ENCODE results near the gene UMODL1.
"Not testable (repeated sequence)": the region's sequence is repeated elsewhere in the genome, so short reads cannot be mapped to it uniquely, and the experiment has no call there.

The UMODL1 gene

DNA sequence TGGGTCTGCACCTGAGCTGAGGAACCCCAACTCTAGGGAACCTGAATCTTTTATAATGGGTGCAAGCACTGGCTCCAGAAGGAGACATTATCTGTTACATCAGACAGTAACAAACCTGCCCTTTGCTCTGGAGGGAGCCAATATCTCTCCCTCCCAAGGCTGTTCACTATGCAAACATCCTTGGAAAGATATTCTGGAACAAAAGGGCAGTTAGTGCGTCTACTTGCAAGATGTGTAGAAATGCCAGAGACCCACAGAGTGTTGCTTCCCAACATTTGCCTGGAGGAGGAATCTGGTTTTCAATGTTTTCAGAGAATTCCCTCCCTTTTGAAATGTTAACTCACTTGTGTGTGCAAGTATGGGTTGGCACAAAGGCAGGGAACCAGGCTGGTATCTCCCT is 31.9 kb downstream of the UMODL1 start:
- no peak for DNase-seq

DNA sequence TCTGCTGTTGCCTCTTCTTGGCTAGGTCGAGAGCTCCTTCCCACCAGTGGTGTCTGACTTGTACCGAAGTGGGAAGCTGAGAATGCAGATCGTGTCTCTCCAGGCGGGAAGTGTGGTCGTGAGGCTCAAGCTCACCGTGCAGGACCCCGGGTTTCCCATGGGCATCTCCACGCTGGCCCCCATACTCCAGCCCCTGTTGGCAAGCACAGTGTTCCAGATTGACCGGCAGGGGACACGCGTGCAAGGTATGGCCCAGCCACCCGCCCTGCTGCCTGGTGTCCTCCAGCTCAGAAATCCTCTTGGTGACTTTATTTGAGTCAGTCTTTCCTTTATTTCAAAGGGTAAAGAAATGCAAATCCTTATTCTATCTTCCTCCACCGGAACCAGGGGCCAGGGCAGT is 32.7 kb downstream of the UMODL1 start:
- DNase-seq, result no peak

DNA sequence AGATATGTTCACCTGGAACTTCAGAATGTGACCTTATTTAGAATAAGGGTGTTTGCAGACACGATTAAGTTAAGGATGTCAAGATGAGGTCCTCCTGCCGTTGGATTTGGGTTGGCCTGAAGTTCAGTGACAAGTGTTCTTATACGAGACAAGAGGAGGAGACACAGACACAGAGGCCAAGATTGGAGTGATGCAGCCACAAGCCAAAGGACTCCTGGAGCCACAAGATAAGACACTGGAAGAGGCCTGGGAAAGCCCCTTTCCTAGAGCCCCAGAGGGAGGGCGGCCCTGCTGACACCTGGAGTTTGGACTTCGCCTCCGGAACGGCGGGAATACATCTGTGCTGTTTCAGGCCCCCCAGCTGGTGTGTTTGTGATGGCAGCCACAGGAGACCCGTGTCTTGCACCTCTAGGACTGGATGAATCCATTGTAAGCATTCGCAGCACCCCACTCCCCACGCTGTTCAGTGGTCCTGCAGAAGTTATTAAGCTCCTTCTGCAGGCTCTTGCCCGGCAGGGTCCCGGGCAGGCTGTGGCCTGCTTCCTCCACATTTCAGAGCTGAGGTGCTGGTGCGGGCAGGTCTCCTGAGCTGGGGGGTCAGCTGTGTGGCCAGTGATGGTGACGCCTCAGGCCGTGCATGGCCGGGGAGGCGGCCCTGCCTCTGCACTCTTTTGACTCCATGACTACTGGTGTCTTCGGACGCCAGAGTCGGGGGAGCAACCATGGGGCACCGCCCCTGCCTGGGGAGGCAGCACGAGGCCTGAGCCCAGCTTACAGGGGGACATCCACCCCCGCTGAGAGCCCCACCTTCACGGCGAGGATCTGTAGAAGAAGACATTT is 34.6 kb downstream of the UMODL1 start:
- no peak for DNase-seq

DNA sequence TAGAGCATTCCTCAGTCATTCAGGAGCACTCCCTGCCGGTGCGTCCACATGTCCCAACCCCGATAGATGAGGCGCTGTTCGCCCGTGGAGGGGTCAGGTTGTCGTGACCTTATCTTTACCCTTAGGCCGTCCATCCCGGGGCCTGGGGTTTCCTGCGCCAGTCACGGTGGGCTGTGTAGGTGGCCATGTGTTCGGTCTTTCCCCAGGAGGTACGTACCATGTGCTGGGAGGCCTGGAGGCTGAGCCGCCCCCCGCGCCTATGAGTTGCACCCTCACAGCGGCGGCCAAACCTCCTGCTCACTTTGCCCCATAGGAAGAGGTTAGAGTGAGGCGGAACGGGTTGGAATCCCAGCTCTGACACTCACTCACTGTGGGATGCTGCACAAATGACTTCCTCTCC is 35.3 kb downstream of the UMODL1 start:
- no peak for DNase-seq

DNA sequence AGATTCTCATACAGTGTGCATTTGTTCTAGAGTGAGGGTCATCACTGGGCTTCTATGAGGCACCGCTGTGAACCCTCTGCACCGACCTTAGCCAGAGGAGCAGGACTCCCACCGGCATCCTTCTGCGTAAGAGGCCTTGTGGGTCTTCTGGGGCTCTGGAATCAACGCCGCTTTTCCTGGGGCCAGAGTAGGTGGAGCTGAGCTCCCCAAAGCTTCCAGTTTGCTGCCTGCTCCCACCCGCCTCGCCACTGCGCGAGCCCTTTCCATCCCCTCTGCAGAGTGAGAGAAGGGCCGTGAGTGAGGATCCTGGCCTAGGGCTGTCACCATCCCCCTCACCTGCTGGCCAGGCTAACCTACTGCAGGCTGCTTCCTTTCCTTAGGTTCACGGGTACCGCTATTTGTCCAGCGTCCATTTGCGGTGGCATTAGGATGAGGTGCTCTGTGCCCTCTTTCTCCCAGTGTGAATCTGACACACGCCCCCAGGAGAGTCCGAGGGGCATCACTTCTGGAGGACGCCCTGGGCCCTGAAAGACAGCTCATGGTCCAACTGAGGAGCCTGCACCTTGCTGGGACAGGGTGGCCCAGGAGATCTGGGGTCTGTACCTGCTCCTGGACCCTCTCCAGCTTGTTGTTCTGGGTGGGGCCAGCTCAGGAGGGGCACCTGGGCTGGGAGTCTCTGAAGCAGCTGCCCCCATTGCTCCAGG is 36.2 kb downstream of the UMODL1 start:
- no peak for DNase-seq

DNA sequence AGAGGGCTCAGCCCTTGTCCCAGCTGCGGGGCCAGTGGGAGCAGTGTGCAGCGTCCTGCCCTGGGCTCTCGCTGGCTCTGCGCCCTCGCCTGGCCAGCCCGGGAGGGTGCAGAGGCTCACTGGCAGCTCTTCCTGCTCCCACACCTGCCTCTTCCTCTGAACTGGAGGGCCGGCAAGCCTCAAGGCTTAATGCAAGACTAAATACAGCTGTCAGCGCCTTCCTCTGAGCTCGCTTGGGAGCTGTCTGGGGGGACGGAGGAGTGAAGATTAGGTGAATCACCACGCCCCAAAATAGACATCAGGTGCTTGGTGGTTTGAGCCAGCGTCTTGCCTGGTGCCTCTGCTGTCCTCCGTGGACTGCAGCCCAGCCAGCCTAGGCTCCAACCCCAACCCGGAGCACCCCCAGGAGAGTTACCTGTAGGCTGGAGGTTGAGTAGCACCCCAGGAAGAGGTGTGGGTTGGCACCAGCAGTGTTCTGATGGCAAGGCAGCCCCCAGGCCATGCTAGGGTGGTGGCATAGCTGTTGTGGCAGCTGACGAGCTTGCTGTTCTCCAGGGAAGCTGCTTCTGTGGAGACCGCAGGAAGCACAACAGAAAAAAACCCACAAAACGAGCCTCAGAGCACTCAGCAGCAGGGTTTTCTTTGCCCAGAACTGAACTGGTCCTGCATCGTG is 36.9 kb downstream of the UMODL1 start:
- peak; percentile 76 to 88 (median 86) for DNase-seq

DNA sequence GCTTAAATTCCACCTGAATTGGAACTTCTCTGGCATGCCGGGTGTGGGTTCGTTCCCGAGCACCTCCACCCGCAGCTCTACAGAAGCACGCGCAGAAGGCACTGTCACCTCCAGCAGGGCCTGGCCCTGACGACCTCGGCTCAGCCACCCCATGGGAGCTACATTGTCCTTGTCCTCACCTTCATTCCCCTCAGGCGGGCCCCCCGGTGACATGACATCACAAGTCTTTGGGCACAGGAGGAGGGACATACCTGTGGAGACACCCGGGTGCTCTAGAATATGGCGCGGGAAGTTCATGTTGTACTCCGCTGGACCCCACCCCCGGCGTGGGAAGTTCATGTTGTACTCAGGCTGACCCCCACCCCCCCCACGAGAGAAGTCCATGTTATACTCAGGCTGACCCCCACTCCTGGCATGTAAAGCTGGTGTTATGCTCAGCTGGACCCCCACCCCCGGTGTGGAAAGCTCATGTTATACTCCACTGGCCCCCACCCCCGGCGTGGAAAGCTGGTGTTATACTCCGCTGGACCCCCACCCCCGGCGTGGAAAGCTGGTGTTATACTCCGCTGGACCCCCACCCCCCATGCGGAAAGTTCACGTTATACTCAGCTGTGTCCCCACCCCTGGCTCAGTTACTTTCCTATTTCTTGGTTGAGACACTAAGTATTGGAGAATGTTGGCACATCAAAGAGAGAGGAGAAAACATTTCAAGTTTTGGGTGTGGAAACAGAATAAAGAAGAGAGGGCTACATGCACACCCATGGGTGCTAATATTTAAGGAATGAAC is 37.6 kb downstream of the UMODL1 start:
- DNase-seq, result no peak

DNA sequence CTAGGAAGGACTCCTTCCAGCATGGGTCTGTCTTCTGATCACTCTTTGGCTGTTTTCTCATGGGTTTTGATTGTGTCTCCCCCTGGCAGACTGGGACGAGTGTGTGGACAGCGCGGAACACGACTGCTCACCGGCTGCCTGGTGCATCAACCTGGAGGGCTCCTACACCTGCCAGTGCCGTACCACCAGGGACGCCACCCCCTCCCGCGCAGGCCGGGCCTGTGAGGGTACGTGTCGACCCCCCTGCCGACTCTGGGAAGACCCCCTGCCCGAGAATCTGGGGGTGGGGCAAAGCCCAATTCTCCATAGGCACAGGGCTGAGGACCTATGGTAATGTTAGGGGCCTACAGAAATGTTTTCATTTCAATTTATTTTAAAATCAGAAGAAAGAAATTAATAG is 38.4 kb downstream of the UMODL1 start:
- DNase-seq, result no peak

DNA sequence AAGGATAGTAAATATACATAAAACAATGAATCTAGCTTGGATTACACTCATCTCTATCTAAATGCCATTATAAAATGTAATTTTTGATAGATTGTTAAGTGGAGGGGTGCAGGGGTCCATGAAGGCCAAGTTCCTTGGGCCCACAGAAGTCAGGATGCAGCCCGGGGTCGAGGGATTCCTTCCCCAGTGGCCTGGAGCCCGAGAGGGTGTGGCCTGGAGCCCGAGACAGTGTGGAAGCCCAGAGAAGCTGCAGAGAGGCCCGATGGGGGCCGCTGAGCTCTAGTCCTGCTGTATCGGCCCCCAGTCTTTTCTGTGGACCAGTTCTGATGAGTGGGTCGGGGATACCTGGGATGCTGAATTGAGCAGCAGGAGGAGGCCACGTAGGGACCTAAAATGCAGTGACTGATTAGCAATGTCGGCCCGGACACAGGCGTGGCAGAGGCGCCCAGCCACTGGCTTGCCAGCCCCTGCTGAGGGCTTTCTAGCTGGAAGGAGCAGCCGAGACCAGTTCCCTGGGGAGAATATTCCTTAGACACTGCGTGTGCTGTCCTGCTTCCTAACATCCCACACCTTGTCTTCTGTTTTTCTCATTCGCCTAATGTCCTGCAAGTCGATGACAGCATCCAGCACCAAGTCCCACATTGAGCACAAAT is 38.9 kb downstream of the UMODL1 start:
- DNase-seq, result no peak

DNA sequence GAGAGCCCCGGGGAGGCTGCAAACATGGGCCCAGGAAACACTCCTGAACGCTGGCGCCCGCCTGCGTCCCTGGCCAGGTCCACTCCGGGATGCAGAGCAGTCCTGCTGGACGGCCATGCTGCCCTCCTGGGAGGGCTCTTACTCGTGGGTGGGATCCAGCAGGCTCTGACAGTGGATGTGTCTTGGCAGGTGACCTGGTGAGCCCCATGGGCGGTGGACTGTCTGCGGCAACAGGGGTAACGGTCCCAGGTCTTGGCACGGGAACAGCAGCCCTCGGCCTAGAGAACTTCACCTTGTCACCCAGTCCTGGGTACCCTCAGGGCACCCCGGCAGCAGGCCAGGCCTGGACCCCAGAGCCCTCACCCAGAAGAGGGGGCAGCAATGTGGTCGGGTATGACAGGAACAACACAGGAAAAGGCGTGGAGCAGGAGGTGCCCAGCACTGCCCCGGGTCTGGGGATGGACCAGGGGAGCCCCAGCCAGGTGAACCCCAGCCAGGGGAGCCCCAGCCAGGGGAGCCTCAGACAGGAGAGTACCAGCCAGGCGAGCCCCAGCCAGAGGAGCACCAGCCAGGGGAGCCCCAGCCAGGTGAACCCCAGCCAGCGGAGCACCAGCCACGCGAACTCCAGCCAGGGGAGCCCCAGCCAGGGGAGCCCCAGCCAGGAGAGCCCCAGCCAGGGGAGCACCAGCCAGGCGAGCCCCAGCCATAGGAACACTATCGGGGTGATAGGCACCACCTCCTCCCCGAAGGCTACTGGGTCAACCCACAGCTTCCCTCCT is 39.8 kb downstream of the UMODL1 start:
- DNase-seq, result no peak

DNA sequence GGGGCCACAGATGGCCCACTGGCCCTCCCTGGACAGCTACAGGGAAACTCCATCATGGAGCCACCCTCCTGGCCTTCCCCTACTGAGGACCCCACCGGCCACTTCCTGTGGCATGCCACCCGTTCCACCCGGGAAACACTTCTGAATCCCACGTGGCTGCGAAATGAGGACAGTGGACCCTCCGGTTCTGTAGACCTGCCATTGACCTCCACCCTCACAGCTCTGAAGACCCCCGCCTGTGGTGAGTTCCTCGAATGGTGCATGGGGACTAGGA is 40.3 kb downstream of the UMODL1 start:
- DNase-seq, result no peak

DNA sequence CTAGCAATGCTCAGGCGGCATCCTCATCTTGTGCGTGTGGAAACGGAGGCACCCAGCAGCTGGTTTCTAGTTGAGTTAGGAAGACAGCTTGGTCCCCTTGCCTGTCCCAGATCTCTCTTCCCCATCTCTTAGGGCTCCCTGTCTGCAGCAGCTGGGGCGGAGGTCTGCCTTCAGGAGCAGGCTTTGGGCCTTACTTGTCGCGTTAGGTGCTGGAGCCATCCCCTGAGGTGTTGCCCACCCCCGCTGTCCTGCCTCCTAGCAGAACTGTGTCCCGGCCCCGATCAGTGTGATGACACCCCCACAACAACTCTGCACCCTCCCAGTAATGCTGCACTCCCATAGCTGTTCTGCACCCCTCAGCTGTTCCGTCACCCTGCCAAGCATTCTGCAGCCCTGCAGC is 40.7 kb downstream of the UMODL1 start:
- DNase-seq, result no peak

DNA sequence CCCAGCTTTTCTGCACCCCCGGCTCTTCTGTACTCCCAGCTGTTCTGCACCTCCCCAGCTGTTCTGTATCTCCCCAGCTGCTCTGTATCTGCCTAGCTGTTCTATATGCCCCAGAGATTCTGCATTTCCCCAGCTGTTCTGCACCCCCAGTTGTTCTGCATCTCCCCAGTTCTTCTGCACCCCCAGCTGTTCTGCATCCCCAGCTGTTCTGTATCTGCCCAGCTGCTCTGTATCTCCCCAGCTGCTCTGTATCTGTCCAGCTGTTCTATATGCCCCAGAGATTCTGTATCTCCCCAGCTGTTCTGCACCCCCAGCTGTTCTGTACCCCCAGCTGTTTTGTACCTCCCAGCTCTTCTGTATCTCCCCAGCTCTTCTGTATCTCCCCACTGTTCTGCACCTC is 41.1 kb downstream of the UMODL1 start:
- no peak for DNase-seq

DNA sequence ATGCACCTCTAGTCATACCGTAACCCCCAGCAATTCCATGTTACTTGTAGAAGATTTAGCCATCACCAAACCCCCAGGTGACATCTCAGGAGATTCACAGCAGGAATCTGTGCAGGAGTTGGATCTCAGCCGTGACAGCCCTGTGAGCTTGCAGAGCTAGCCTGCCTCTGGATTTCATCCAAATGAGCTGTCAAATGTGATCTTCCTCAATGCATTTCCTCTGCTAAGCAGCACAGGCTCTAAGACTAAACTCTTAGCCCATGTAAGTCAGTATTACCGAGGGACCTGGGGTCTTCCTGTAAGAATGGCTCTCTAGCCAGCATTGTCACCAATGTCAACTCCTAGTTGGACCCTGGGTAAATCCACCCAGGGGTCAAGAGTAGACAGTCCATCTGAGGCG is 41.7 kb downstream of the UMODL1 start:
- no peak for DNase-seq

DNA sequence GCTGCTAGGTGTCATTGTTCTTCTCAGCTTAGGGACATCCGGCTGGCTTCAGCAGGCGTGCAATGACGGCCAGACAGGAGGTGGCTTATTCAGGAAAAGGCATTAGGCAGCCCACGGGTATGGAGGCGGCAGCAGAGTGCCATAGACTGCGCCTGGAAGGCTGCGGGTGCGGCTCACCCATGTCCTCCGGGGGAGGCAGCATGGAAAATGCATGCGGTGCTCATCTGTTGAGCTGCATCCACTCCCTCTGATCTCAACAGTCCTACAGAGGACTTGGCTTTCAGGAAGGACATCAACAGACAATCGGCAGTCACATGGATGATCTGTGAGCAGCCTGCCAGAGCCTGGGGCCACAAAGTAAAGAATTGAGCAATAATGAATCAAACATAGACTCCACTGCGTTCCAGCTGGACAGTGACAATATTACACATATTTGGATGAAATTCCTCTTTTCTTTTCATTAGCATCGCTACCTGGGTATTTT is 42.9 kb downstream of the UMODL1 start:
- DNase-seq, result no peak

DNA sequence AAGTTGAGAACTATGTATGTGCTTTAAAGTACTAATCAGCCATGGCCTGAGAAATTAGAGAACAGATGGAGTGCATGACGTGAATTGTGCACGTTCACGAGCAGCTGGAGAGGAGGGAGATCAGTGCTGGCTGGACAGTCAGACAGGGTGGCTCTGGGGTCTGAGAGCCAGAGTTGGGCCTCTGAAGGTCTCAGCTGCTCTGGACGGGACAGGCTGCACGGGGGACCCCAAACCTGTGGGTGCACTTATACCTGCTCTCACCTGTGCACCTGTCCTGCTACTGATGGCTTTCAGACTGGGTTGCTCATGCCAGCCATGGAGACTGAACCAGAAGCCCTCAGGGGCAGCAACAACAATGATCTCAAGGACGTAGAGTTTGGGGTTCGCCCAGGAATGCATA is 43.5 kb downstream of the UMODL1 start:
- no peak for DNase-seq

DNA sequence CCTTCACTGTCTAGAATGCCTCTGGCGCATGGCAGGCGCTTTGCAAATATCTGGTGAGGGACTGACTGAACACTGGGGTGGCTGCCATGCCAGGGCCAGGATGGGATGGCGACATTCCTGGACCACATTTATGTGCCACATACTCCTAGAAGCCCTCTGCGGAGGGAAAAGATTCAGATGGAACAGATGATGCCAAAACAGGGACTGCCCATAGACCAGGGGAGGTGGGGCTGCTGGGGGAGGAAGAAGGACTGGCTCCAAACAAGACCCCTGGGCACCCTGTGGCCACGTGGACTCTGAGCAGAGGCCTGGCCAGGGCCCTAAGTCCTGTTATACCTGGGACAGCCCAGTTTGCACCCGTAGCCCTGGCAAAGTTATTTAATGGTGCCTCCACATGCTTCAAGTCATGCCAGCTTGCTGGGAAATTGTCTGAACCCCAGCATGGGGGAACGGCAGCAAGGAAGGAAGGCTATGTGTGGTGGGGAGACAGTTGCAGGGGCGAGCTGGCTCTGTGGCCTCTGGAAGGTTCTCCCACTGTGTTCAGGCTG is 44.1 kb downstream of the UMODL1 start:
- DNase-seq, result no peak

DNA sequence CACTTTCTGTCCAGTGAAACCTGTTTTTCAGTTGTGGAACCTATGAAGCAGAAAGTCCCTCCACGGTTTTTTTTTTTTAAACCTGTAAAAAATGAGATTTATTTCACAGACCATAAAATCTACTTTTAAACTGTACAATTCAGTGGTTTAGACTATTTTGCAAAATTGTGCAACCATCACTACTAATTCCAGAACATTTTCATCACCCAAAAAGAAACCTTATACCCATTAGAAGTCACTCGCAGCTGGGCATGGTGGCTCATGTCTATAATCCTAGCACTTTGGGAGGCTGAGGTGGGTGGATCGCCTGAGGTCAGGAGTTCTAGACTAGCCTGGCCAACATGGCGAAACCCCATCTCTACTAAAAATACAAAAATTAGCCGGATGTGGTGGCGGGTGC is 45.4 kb downstream of the UMODL1 start:
- not testable (repeated sequence) for DNase-seq

DNA sequence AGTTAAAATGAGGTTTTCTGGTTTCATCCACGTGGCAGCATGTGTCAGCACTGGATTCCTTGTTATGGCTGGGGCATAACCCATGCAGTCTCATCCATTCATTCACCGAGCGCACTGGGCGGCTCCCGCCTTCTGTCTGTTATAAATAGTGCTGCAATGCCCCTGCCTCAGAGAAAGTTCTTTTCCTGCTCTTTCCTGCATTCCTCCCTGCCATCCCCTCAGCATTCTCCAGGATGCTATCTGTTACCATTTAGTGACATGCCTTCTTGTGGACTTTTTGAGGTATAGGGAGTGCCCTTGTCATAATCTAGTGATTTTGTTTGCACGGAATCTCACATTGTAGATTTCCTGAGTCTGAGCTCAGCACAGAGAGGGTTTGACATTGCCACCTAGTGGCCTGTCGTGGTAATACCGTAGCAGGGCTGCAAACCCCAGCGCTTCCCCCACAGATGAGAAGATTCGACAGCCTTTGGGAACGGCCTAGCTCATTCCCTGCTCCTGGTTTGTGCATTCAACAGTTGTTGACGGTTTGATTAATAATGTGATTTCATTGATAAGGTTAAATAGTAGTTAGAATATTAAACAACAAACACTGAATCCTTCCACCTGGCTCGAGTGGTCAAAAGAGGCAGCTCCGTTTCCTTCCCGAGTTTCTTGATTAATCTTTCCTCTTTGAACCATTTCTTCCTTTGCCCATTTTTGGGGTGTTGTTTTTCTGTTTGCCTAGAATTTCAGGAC is 46.3 kb downstream of the UMODL1 start:
- DNase-seq, result peak; percentile 71 to 91 (median 89)

DNA sequence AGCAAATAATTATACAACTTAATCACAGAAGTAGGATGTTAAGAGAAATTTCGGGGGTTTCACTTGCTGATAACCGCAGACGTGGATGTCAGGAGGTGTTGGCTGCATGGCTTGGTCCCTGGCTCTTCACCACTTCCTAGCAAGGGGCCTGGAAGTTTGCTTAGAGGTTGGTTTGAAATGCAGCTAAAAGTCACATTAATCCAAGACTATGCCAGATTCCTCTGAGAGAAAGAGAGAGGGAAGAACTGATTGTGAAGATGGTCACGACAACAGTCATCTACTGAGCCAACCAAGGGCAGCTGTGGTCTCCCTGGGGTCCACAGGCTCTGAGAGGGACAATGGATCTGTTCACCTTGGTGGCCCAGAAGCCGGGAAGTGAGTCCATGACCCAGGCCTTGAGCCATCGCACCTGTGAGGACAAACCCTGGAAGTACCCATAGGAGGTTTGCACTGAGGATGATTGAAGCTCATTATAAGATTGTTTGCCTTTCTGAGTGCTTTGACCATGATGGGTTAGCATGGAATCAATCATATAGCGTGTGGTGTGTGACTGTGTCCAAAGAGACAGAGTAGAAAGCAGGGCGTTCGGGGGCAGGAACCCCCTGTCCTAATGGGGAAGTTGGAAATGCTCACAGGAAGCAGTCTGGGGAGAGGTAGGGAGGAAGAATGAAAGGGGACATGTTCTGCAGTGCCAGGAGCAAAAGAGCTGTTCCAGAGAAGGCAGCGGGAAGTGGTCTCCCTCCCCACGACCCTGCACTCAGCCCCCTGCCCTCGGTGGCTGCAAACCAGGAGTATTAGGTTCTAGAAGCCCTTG is 47.1 kb downstream of the UMODL1 start:
- DNase-seq, result peak; percentile 33 to 72 (median 56)

Data from NCI-H1417 (cell line).